C4-2B (cell line): ENCODE measurements around the gene AP1S1.

Experiments used
- CTCF ChIP-seq: fragments of 450-650 bp; conservative IDR thresholded peaks from 2 replicates; pipeline ENCODE4 v1.5.1; 2017; ENCODE audit warnings: mild to moderate bottlenecking
- ZFX ChIP-seq: fragments of 450-650 bp; IDR thresholded peaks from 2 replicates; pipeline ENCODE4 v1.6.1; 2017

- TF ChIP-seq CTCF: no peak
- TF ChIP-seq ZFX: no peak
Observed at GRCh38 chr7:101166648-101166908, 12.3 kb downstream of the AP1S1 start.
